Cerebellar cortex (tissue), 1 donor: Measurements from ENCODE around the gene CARD9.
A peak's percentile ranks its signal among the peaks of the same experiment; 100 is the strongest.
"Not testable (repeated sequence)": the region's sequence is repeated elsewhere in the genome, so short reads cannot be mapped to it uniquely, and the experiment has no call there.

ENCODE experiments used
- DNase-seq: peaks from one replicate; pipeline ENCODE4 v3.0.0-alpha.2; 2015; ENCODE audit warnings: low spot score

The CARD9 gene

GRCh38 chr9:136363949-136364748 lies 9.3 kb downstream of the CARD9 start:
- DNase-seq = no peak

DNA sequence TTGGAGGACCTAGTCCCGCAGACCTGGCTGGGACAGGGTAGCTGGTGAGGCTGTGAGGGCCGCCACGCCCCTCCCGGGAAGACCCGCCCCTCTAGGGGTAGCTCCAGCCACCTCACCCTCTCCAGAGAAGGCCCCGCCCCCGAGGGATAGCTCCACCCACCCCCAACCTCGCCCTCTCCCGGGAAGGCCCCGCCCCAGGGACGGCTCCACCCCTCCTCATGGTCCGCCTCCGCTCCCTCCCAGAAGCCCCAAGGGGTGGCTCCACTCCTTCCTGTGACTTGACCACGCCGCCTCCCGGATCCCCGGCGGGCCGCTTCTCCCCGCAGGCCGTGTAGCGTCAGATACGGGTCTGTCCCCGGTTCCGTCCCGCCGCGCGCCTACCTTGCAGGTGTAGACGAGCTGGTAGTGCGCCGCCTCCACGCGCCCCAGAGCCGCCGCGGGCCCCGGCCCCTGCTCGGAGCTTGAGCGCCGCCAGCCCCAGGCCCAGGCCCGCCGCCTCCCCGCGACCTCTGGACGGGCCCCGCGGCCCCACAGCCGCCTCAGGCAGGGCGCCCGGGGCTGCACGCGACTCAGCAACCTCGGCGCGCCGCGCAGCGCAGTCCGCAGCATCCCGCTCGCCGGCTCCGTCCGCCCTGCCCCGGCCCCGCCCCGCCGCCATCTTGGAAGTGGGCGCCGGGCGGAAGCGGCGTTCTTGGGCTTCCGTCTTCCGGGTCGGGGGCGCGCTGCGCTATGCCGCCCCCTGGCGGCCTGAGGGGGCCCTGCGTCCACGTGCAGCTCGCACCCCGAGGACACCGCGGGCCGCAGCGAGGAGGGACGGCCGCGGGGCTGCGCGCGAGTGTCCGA lies 10.1 kb downstream of the CARD9 start, which contains the start of gene DNLZ:
DNLZ (minus strand) TSS at position 639 of the 843 bp plus-strand sequence; CDS start at position 609, 30 bp downstream.
- DNase-seq = peak; percentile 94

DNA sequence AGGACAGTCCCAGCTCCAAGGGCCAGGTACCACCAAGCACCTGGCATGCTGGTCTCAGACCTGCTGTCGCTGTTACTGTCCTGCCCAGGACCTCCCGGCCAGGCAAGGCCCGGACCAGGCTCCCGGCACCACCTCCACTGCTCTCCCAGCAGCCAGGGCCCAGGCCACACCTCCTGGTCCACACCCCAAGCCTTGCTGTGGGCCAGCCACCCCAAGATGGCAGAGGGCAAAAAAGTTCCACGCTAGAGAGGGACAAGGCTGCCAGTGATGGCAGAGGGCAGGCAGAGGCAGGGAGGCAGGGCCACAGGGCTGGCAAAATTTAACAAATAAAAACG lies 11.1 kb downstream of the CARD9 start:
- DNase-seq = no peak

DNA sequence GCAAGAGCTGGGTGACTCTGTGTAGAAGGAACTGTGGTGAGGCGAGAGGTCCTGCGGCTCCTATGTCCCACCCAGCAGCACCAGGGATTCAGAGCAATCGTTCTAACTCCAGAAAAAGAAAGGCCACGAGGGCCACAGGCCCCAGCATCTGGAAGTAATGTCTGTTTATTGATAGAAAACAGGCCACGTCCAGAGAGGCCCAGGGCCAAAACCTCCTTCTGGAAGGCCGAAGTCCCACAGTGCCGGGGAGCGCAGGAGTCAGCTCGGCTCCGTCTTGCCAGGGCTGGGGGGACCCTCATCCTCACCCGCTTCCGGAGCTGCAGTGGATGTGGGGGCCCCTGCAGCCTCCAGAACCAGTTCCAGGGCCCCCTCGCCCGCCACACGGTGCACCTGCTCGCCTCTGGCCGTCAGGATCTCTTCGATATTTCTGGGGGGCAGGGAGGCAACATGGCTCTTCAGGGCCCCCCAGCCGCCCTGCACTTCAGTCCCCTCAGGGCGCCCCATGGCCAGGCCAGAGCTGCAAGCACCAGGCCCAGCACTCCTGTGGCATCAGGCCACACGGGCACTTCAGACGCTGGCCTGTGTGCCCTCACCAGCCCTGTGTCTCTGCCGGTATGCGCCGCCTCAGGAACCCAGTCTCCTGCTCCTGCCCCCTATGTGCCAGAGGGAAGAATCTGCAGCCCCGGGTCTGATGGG lies 11.6 kb downstream of the CARD9 start:
- no peak for DNase-seq

DNA sequence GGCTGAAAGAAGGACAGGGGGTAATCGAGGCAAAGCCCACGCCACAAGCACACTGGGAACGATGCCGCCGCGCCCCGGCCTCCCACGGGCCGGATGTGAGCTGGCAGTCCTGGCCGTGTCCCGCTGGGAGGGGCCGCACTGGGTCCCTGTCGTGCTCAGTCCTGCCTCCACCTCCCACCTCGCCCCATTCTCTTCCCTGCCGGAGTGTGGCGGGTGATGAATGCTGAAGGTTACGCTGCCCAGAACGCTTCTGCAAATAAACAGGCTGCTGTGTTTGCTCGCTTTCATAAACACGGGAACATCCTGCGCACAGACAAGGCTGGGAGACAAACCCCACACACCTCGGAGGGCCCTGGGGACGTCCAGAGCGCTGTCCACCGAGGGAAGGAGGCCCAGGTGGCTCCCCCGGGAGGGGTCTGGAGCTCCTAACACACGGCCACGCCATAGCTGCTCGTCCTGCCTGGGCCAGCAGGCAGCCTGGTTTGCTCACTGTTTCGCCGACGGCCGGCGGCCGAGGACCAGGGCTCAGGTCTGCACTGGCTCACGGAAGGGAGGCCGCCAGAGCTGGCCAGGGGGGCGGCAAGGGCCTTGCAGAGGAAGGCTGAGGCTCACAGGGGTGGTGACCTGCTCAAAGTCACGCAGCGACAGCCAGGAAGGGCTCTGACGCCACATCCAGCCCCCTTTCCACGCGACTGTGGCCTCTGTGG lies 12.3 kb downstream of the CARD9 start:
- no peak for DNase-seq

DNA sequence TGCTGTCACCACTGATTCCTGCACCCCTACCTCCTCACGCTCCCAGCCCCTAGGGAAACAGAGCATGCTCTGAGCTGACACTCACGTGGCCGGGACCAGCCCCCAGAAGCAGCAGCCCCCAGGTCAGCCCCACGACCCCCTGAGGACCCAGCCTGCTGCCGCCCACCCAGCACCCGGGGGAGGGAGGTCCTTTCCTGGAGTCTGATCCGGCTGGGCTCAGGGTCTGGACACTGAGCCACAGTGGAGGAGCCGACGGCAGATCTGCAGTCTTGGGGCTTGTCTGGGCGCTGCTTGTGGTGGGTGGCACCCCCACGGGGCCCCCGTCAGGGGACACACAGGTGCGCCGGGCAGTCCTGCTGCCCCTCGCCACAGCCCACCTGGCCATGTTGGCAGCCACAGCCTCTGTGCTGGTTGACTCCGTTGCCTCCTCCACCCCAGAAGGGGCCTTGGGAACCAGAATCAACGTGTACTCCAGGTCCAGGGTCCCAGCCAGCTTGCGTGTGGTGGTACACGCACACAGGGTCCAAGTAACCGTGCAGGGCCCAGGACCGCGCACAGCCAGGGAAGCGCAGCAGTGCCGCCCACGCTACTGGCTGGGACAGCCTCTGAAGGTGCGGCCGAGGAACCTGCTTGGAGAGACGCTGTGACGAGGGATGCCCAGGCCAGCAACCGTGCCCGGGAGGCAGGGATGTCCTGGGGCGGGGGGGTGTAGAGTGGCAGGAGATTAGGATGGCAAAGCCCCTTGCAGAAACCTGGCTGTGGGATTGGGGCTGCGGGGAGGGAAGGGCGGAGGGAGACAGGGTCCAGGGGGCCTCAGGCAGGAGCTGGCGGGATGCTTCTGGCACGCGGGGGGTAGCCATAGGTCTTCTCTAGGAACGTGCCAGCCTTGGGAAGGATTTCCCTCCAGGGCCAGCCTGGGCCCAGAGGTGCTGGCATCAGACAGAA lies 13.4 kb downstream of the CARD9 start:
- no peak for DNase-seq

DNA sequence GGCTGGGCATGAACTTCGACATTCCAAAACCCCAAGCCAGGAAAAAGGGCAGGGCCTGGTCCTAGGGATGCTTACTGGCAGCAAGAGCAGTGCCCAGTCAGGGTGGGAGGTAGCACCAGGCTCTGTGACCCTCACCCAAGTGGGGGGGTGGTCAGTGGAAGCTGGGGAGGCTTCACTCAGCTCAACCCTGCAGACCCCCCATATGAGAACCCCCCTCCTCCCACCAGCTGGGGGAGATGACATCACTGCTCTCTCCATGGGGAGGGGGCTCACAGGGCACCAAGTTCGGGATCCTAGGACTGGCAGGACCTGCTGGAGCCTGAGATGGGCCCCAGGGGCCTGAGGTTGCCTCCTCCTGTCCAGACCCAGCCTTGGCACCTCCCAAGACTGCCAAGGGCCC lies 14.6 kb downstream of the CARD9 start:
- no peak for DNase-seq

- no peak for DNase-seq
These were observed 15.5 kb downstream of the CARD9 start for GRCh38 chr9:136358016-136358415.

DNA sequence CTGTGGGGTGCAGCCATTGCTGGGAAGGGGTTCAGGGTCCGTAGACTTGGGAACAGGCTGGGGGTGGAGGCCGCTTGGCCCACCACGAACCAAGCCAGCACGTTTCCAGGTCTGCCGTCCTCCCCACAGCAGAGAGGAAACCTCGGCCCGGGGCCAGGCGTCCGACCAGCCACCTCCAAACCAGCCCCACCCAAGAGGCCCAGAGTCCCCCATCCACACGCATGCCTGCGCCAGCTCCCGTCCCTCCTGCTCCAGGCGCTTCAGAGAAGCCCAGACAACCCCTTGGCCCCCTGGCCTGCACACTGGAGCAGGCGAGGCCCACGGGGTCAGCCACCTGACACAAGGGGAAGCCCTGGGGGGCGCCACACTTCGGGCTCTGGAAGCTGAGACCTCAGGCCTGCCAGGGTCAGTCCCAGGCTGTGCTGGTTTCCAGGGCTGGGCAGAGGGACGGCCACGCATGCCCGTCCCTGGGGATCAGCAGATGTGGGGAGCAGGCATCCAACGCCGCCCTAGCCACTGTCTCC lies 16.2 kb downstream of the CARD9 start:
- no peak for DNase-seq

GRCh38 chr9:136355616-136356557 lies 17.6 kb downstream of the CARD9 start:
- no peak for DNase-seq

GRCh38 chr9:136354592-136355085 lies 18.8 kb downstream of the CARD9 start:
- no peak for DNase-seq

- DNase-seq = no peak
These were observed 19.5 kb downstream of the CARD9 start for GRCh38 chr9:136353757-136354488.

DNA sequence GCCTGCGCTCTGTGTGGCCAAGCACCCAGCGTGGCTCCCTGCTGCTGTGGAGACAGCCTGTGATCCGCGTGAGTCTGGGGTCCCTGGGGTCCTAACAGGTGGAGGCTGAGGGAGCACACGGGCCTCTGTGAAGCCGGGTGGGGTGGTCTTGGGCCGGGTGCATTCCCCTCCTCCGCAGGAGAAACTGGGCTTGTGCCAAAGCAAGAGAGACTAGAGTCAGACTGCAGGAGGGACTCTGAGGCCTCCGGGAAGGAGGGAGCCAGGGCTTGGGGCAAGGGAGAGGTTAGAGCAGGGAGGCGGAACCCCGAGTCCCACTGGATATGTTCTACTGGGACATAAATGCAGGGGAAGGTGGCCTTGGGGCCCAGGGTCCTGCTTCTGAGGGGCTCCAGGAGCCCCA lies 20.4 kb downstream of the CARD9 start:
- DNase-seq = no peak

DNA sequence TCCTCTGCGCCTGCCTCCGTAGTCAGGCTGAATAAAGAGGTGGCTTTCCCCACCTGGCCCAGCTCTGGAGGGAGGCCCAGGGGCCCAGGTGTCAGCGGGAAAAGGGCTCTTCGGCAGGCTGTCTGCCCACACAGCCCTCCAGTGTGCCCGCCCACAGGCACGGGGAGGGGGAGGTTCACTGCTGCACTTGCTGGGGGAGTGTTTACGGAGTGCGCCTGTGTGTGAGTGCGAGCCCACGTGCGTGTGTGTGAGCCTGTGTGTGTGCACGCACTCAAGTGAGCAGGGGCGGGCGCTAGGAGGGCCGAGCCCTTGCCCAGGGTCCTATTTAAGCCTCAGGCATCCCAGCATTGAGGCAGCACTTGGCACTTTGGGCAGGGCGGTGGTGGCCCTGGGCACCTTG lies 20.8 kb downstream of the CARD9 start:
- no peak for DNase-seq

DNA sequence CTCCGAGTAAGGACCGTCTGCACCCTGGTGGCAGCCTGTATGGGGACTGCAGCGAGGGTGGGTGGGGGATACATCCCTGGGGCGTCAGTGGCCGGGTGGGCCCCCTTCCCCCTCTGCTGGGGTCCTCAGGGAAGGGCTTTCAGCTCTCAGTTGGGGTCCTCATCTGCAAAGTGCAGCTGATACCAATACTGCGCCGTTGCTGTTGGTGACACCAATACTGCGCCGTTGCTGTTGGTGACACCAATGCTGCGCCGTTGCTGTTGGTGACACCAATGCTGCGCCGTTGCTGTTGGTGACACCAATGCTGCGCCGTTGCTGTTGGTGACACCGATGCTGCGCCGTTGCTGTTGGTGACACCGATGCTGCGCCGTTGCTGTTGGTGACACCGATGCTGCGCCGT lies 21.6 kb downstream of the CARD9 start:
- DNase-seq = not testable (repeated sequence)

DNA sequence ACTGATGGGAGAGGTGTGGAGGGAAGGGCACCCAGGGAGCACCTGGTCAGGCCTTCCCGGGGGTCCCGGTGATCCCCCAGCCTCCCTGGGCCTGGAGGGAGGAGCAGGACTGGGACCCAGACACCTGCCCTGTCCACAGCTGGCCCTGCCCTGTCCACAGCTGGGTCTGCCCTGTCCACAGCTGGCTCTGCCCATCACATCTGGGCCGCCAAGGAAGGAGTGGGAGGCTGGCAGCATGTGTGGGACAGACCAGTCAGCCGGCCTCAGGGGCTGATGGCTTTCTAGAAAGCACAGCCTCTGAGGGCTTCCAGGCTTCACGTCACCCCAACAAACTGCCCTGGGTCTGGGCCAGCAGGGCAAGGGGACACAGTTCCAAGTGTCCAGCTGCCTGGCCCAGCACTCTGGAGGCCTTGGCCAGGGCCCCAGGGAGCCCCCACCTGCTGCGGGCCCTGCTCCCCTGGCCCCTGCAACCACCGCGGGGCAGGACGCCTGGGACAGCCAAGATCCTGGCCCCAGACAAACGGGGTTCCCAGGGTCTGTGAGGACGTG lies 22.1 kb downstream of the CARD9 start:
- DNase-seq = no peak

- DNase-seq = no peak
These were observed 23.9 kb downstream of the CARD9 start for GRCh38 chr9:136349546-136349945.

- DNase-seq = no peak
These were observed 24.8 kb downstream of the CARD9 start for GRCh38 chr9:136348691-136349090.
